Measurements from ENCODE around the gene TUBGCP6.

GRCh38 chr22:50281384-50281760, 36.5 kb upstream of the TUBGCP6 start:
- TF ChIP-seq POLR2AphosphoS5 (IDR thresholded peaks at IDR 0.05; ENCODE audit: low read depth, low read length): no peak
- no peak for TF ChIP-seq TAF1 (IDR thresholded peaks at IDR 0.05; ENCODE audit: borderline replicate concordance, insufficient read depth, low read length)
- no peak for TF ChIP-seq SIN3A (IDR thresholded peaks at IDR 0.05; ENCODE audit: borderline replicate concordance, insufficient read depth, low read length)
